Skeletal muscle satellite cell (primary cell): ENCODE results near the gene TOR4A.

ENCODE experiments used
- H3K27me3 ChIP-seq: 2 replicates; pipeline ENCODE4 v1.7.0; 2013; ENCODE audit warnings: low read length; ENCODE audit not compliant: control insufficient read depth, insufficient read depth
- H3K36me3 ChIP-seq: 2 replicates; pipeline ENCODE4 v1.7.0; 2013; ENCODE audit warnings: mild to moderate bottlenecking, control low read depth, low read length; ENCODE audit not compliant: insufficient read depth
- H3K4me1 ChIP-seq: 2 replicates; pipeline ENCODE4 v1.7.0; 2013; ENCODE audit warnings: low read length; ENCODE audit not compliant: control insufficient read depth, insufficient read depth
- H3K4me2 ChIP-seq: 2 replicates; pipeline ENCODE4 v1.7.0; 2013; ENCODE audit warnings: mild to moderate bottlenecking, low read length
- H3K4me3 ChIP-seq: 2 replicates; pipeline ENCODE4 v1.7.0; 2013; ENCODE audit warnings: low read length
- H3K9ac ChIP-seq: 2 replicates; pipeline ENCODE4 v1.7.0; 2013; ENCODE audit warnings: mild to moderate bottlenecking, low read depth, low read length, moderate library complexity
- H3K9me3 ChIP-seq: replicated peaks from 2 replicates; pipeline ENCODE4 v1.7.0; 2013; ENCODE audit warnings: mild to moderate bottlenecking, control low read depth, low read length

TOR4A gene

DNA sequence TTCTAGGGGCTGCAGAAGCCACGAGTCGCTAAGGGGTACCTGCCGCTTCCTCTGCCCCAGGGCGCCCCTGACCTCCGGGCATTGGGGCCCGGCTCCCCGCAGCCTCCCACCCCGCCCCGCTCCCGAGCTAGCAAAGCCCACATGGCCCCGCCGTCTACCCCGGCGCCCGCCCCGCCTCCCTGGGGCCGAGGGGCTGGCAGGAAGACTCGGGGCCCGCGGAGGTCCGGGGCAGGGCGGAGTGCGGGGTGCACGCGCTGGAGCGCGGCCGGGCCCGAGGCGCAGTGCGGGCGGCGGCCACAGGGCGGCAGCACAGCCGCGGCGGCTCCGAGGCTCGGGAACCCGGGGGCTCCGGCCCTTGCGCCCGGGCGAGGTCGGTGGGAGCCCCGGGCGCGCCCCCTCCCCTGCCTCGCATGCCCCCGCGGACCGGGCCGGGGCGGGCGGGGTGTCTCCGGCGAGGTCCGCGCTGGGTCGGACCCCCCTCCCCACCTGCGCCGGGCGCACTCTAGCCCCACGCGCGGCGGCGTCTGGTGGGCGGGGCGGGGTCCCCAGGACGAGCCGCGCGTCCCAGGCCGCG lies 17.8 kb downstream of the TOR4A start:
- peaks cover 62% of the 10 kb centered on the region for H3K27me3 ChIP-seq

DNA sequence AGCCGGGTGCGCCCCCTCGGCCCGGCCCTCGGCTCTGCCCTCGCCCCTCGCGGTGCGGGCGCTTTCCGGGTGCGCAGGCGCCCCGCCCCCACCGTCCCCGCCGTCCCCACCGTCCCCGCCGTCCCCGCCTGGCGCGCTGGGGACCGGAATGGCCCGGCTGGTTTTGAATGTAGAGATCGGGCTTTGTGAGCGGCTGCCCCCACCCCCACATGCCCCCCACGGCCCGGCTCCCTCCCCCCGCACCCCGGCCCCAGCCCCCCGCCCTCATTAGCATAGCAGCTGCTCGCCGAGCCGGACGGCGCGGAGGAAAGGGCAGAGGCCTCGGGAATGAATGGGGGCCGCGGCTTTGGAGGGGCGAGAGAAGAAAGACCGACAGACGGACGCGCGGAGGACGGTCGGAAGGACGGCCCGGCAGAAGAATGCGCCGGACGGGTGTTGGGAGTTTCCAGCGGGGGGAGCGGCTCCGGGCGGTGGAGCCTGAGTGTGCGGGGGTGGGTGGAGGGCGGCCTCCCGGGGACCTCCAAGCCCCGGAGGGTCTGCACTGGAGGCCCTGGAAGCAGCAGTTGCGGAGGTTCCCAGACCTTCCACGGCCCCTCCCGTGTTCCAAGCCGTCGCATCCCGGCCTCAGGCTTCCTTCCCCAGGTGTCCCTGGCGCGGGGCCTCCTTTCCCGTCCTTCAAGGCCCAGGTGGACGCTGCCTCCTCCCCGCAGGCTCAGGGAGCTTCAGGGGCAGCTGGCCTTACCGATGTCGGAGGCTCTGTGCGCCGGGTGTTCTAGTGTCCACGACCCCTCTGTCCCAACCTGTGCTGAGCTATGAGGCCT lies 18.5 kb downstream of the TOR4A start:
- peak overlapping the region; percentile 67 for H3K4me2 ChIP-seq
- H3K9me3 ChIP-seq = no peaks in the 10 kb centered on the region
- no peak overlapping the region for H3K9ac ChIP-seq
- H3K4me3 ChIP-seq = no peak overlapping the region
- H3K36me3 ChIP-seq = no peaks in the 10 kb centered on the region
- peaks cover 68% of the 10 kb centered on the region for H3K27me3 ChIP-seq
- peaks cover 9% of the 10 kb centered on the region for H3K4me1 ChIP-seq

More for the DNA sequence above, 17.8 kb downstream of the TOR4A start:
- Histone ChIP-seq H3K4me2 (peak overlapping the region; percentile 67), H3K36me3 (no peaks in the 10 kb centered on the region), H3K4me1 (peaks cover 4% of the 10 kb centered on the region), H3K9me3 (no peaks in the 10 kb centered on the region), H3K4me3 (peak overlapping the region; percentile 42), H3K9ac (no peak overlapping the region)

DNA sequence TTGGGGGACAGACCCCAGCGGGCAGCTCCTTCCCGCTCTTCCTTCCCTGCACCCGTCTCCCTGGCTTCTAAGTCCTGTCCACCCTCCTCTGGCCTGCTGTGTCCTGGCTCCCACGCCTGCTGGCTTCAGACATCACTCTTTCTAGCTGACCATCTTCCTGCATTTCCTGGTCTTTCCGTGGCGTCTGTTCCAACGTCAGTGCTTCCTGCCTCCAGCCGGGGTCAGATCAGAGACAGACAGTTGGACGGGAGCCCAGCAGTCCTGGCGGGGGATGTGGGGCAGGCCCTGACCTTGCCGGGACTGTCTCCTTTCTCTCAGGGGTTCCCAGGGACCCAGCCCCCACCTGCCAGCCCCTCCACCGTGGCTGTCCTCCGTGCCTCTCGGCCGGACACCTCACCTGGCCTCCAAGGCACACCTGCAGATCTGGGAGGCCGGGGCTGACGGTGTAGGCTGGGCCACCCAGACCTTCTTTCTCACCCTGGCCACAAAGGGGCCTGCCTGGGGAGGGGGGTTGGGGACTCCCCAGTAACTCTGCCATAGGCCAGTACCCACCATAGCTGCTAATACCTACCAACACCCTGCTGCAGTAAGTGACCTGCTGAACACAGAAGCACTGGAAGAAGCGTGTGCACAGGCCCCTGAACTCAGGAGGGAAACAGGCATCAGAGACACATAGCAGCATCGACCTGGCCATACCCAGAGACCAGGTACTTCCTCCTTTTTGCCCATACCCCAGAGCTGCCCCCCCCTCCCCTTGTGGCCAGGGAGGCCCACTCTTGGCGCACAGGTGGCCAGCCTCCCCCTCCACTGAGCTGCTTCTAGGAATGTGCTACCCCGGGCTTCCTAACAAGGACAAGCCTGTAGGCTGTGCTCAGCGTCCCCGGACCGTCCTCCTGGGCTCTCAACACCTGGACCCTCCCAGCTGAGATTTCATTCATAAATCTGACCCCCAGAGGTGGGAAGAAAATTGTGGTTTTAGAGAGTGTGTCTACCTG lies 19.4 kb downstream of the TOR4A start:
- Histone ChIP-seq H3K9ac (no peak overlapping the region), H3K4me1 (peaks cover 15% of the 10 kb centered on the region), H3K4me3 (no peak overlapping the region), H3K27me3 (peaks cover 72% of the 10 kb centered on the region), H3K4me2 (no peak overlapping the region), H3K9me3 (no peaks in the 10 kb centered on the region), H3K36me3 (no peaks in the 10 kb centered on the region)

DNA sequence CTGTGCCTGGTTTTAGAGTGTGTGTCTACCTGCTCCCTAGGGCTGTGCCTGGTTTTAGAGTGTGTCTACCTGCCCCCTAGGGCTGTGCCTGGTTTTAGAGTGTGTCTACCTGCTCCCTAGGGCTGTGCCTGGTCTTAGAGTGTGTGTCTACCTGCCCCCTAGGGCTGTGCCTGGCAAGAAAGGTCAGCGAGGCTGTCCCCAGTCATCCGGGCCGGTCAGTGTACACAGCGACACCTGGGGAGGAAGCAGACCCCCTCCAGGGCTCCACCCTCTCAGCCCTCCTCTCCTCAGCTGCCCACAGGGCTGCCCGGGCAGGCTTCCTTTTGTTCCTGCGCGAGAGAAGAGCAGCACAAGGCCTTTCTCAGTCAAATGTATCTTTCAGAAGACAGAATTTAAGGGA lies 20.4 kb downstream of the TOR4A start:
- Histone ChIP-seq H3K27me3 (peaks cover 70% of the 10 kb centered on the region), H3K9ac (no peak overlapping the region), H3K4me1 (peaks cover 15% of the 10 kb centered on the region), H3K9me3 (no peaks in the 10 kb centered on the region), H3K4me2 (no peak overlapping the region), H3K4me3 (no peak overlapping the region), H3K36me3 (no peaks in the 10 kb centered on the region)

DNA sequence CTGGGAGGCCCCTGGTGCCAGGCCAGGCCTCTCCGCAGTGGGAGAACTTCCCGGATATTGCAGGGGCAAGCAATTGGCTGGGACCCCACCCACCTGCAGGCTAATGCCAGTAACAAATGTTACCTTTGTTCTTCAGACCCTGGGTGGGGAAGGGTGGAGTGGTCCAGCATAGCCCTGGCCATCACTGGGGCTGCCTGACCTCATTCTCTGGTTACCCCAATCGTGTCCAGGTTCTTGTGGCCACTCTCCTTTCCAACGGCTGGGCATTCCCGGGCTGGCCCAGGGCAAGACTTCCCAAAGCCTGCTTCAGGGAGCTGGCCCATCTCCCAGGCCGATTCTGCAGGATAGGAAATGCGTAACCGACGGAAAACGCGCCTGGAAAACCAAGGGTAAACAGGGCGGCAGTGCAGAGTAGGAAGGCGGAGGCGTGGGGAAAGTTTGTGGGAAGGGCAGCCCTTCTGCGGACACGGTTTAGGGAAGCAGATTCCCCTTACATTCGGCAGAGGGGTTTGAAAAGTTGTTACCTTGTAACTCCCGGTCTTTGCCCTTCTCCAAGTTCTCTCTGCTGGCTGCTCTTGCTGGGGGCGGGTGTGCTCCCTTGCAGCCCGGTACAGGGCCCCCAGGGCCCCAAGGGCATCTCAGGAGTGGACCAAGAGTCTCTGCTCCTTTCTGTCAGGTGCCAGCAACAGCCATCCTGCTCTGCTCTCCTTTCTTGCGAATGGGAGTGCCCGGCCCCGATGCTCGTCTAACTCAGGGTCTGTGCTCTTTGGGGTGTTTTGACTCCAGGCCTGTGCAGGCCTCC lies 21.1 kb downstream of the TOR4A start:
- Histone ChIP-seq H3K36me3 (no peaks in the 10 kb centered on the region), H3K4me3 (no peak overlapping the region), H3K9ac (no peak overlapping the region), H3K4me2 (no peak overlapping the region), H3K4me1 (peaks cover 15% of the 10 kb centered on the region), H3K27me3 (peaks cover 65% of the 10 kb centered on the region), H3K9me3 (no peaks in the 10 kb centered on the region)

DNA sequence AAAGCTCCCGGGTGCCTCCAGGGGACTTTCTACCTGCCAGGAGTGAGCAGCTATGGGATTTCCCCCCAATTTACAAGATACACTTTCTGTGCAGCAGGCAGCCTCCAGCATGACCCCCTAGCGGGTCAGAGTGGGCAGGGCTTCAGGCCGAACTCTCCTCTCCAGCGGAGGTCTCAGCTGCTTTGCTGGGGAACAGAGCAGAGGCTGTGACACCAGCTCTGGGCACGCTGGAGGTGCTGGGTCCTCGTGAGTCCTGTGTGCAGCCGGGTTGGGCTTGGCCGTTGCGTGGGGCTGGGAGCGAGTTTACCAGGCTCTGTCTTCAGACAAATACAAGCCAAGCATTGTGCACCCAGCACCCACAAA lies 21.7 kb downstream of the TOR4A start:
- Histone ChIP-seq H3K9me3 (no peaks in the 10 kb centered on the region), H3K27me3 (peaks cover 59% of the 10 kb centered on the region), H3K36me3 (no peaks in the 10 kb centered on the region), H3K4me3 (no peak overlapping the region), H3K4me1 (peaks cover 15% of the 10 kb centered on the region), H3K4me2 (no peak overlapping the region), H3K9ac (no peak overlapping the region)

DNA sequence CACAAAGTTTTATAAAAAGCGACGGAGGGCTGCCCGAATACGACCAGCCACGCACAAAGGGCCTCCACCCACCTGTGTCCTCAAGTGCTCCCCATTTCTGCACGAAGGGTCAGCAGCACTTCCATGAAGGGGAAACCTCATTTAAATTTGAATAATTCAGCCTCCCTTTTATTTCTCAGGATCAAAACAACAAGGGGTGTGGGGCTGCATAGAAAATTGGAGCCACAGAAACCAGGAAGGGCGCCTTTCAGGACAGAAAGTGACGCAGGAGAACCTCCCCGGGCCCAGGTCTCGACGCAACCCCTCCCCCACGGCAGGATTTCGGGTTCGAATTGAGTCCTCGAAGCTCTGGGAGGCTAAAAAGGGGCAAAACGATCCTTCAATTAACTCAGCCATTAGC lies 22.4 kb downstream of the TOR4A start:
- peaks cover 53% of the 10 kb centered on the region for H3K27me3 ChIP-seq
- H3K9ac ChIP-seq = no peak overlapping the region
- peaks cover 19% of the 10 kb centered on the region for H3K4me1 ChIP-seq
- no peak overlapping the region for H3K4me2 ChIP-seq
- no peak overlapping the region for H3K4me3 ChIP-seq
- no peaks in the 10 kb centered on the region for H3K36me3 ChIP-seq
- H3K9me3 ChIP-seq = no peaks in the 10 kb centered on the region

DNA sequence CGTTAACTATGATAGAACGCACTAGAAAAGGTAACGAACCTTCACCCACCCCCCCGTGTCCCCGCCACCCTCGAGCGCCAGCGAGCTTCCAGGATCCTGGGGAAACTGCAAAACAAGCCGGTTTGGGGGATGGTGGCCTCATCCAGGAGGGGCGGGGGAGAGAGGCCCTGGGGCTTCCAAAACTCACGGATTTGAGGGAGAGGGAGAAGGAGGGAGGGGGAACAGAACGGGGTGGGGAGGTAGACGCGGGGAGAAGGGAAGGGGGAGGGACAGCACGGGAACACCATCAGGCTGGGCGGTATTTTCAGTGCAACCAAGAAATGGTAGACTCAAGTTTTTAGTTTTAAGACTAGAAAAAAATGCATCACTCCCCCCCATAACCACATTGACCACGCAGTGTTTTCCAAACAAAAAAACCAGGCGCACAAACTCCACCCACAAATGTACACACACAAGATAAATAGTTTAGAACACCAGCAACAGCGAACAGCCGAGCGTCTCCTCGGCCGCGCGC lies 23.1 kb downstream of the TOR4A start:
- Histone ChIP-seq H3K9ac (no peak overlapping the region), H3K27me3 (peaks cover 51% of the 10 kb centered on the region), H3K4me2 (peak overlapping the region; percentile 82), H3K4me1 (peaks cover 25% of the 10 kb centered on the region), H3K36me3 (no peaks in the 10 kb centered on the region), H3K9me3 (no peaks in the 10 kb centered on the region), H3K4me3 (peak overlapping the region; percentile 60)

DNA sequence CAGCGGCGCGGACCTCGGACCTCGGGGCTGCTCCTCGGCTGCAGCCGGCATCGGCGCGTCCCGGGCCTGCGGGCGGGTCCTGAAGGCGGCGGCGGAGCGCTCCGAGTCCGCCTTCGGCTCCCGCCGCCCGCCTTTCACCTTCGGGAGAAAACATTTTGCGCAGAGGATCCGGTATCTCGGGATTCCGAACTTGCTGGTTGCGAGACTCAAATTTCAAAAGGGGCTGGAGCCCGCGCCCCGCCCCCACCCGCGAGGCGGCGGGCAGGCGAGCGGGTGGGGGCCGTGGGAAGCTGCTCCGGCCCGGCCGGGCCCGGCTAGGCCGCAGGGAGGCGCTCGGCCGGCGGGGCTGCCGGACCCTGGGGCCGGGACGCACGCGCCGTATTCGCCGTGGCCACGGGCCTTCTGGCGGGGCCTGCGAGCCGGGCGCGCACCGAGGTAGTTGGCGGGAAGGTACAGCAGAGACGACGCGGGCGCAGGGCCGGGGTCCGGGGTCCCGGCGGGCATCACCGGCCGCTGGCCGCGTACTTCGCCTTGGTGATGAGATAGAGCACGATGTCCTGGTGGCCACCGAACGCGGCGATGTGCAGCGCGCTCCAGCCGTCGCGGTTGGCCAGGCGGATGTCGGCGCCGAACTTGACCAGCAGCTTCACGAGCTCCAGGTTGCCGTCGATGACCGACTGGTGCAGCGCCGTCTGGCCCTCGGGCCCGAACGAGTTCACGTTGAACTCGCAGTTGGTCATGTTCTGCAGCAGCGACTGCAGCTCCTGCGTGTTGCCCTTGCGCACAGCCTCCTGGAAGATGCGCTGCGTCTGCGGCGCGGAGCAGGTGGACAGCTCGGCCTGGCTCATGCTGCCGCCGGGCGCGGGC lies 23.8 kb downstream of the TOR4A start:
- Histone ChIP-seq H3K9me3 (no peaks in the 10 kb centered on the region), H3K36me3 (no peaks in the 10 kb centered on the region), H3K9ac (no peak overlapping the region), H3K4me1 (peaks cover 31% of the 10 kb centered on the region), H3K27me3 (peaks cover 48% of the 10 kb centered on the region), H3K4me2 (peak overlapping the region; percentile 82), H3K4me3 (peak overlapping the region; percentile 60)

DNA sequence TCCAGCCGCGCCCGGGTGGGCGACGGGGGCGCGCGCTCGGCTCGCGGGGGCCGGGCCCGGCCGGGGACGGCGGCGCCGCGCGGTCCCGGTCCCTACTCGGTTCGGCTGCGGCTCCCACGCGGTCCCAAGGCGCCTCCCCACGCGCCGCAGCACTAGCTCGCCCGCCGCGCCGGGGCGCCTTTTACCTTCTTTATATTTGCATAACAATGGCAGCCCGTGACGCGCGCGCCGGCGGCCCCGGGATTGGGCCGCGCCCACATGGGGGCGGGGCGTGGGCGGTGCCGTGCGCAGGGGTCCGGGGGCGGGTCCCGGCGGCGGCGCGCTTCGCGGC lies 24.6 kb downstream of the TOR4A start, which contains the start of gene NRARP:
NRARP (minus strand) TSS at position 154 of the 331 bp plus-strand sequence. CDS start 343 bp downstream, outside the sequence.
- Histone ChIP-seq H3K36me3 (no peaks in the 10 kb centered on the region), H3K4me1 (peaks cover 28% of the 10 kb centered on the region), H3K9ac (no peak within 1 kb of the TSS), H3K4me2 (peak within 1 kb of the TSS; percentile 82), H3K4me3 (peak within 1 kb of the TSS; percentile 62), H3K9me3 (no peaks in the 10 kb centered on the region), H3K27me3 (peaks cover 45% of the 10 kb centered on the region)
